ENCODE results near the gene C6orf62. TPM values are rescaled to one million over a fixed set of nuclear protein-coding genes. Genes with fewer than 3 reads are reported as not detected.

The C6orf62 gene
- total and polyA plus RNA-seq, 11 donors: 20.8 to 92.8 (median 40.7) TPM

- peaks cover 0 to 34% (median 20%) of the 10 kb centered on the region in 12 donors for H3K4me1 ChIP-seq
These were observed 9.8 kb downstream of the C6orf62 start for GRCh38 chr6:24709014-24709711.

GRCh38 chr6:24708612-24709011 lies 10.3 kb downstream of the C6orf62 start:
- TF ChIP-seq POLR2A (IDR thresholded peaks at IDR 0.05) (no peak), CTCF (IDR thresholded peaks at IDR 0.05) (no peak)
- H3K27ac ChIP-seq: no peak overlapping the region
- ATAC-seq (no peak), DNase-seq (no peak)
- H3K4me1 ChIP-seq: peaks cover 0 to 29% (median 16%) of the 10 kb centered on the region in 12 donors
- WGBS, 4 donors: 78 to 83% (median 79%) methylated on average over 3 of the region's 3 CpGs
- H3K4me3 ChIP-seq: no peak overlapping the region
- no peaks in the 10 kb centered on the region for H3K27me3 ChIP-seq
- H3K9me3 ChIP-seq: no peaks in the 10 kb centered on the region
- intact Hi-C loops (cut with DNase I): loop anchor here in 2 of 10 donors (10.0 kb wide), 1 partner anchor 284 kb away; no protein-coding TSS in a partner anchor
- H3K36me3 ChIP-seq: peaks cover 2 to 100% (median 99%) of the 10 kb centered on the region in 9 donors

More at GRCh38 chr6:24709014-24709711, 9.8 kb downstream of the C6orf62 start:
- intact Hi-C loops (cut with DNase I): loop anchor here in 2 of 10 donors (10.0 kb wide), 1 partner anchor 284 kb away; no protein-coding TSS in a partner anchor
- no peak overlapping the region for H3K4me3 ChIP-seq
- no peaks in the 10 kb centered on the region for H3K27me3 ChIP-seq
- no peak for TF ChIP-seq POLR2A (IDR thresholded peaks at IDR 0.05)
- no peak for TF ChIP-seq CTCF (IDR thresholded peaks at IDR 0.05)
- peaks cover 2 to 100% (median 100%) of the 10 kb centered on the region in 9 donors for H3K36me3 ChIP-seq
- H3K9me3 ChIP-seq: no peaks in the 10 kb centered on the region
- WGBS, 4 donors: 85 to 90% (median 88%) methylated on average over 4 of the region's 4 CpGs
- ATAC-seq (no peak), DNase-seq (no peak)
- H3K27ac ChIP-seq: no peak overlapping the region

DNA sequence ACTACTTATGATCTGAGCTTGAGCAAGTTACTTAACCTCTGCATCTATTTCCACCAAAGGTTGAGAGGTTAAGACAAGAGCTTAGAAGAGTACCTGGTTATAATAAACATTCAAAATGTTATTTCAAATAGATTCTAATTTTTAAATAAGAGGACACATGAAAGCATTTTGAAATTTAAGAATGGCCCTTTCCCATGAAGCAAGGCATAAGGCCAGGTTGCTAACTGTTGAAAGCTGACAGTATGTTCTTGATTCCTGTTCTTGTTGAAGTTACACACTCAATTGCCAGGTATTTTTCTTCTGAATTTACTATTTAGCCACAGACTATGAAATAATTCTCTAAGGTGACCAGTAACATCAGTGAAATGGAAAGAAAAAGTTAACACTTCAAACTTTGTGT lies 14.5 kb downstream of the C6orf62 start:
- H3K27me3 ChIP-seq: no peaks in the 10 kb centered on the region
- no peak for ATAC-seq
- H3K4me3 ChIP-seq: no peak overlapping the region
- H3K27ac ChIP-seq: no peak overlapping the region
- peaks cover 0 to 10% (median 0%) of the 10 kb centered on the region in 12 donors for H3K4me1 ChIP-seq
- intact Hi-C loops (cut with DNase I): loop anchor here in 2 of 10 donors (10.0 kb wide), 1 partner anchor 280 kb away; no protein-coding TSS in a partner anchor
- TF ChIP-seq CTCF (IDR thresholded peaks at IDR 0.05): no peak
- no peak for TF ChIP-seq POLR2A (IDR thresholded peaks at IDR 0.05)
- no peaks in the 10 kb centered on the region for H3K9me3 ChIP-seq
- DNase-seq: no peak
- H3K36me3 ChIP-seq: peaks cover 2 to 100% (median 85%) of the 10 kb centered on the region in 9 donors

- Histone ChIP-seq H3K27me3 (no peaks in the 10 kb centered on the region), H3K4me1 (peaks cover 0 to 12% (median 0%) of the 10 kb centered on the region in 12 donors), H3K4me3 (no peak overlapping the region), H3K9me3 (no peaks in the 10 kb centered on the region), H3K36me3 (peaks cover 2 to 98% (median 72%) of the 10 kb centered on the region in 9 donors), H3K27ac (no peak overlapping the region)
- DNase-seq (no peak), ATAC-seq (peak in 1 of 4 donors; percentile 41)
- 75 to 83% (median 78%) methylated on average over 4 of the region's 4 CpGs for whole genome bisulfite sequencing, 4 donors
- intact Hi-C loops (cut with DNase I): loop anchor here in 2 of 10 donors (10.0 kb wide), 1 partner anchor 278 kb away; no protein-coding TSS in a partner anchor
- TF ChIP-seq POLR2A (IDR thresholded peaks at IDR 0.05) (no peak), CTCF (IDR thresholded peaks at IDR 0.05) (no peak)
These were observed 16.2 kb downstream of the C6orf62 start for GRCh38 chr6:24702720-24703282.

Measured in heart left ventricle (tissue), 16 donors.